IMR-90 (cell line): Measurements from ENCODE around the gene SEMA3E.

Source experiments
- CTCF ChIP-seq: conservative IDR thresholded peaks from 2 replicates; pipeline ENCODE4 v1.5.1; 2012; ENCODE audit warnings: mild to moderate bottlenecking, low read depth, low read length, improper control_type of control experiment
- FOS ChIP-seq: fragments of 150-350 bp; IDR thresholded peaks from 2 replicates; pipeline ENCODE4 v1.6.1; 2016; ENCODE audit warnings: low read depth, low read length
- NFE2L2 ChIP-seq: fragments of 150-350 bp; IDR thresholded peaks from 2 replicates; pipeline ENCODE4 v1.6.1; 2016; ENCODE audit warnings: low read depth, mild to moderate bottlenecking, low read length
- POLR2A ChIP-seq: IDR thresholded peaks from 2 replicates; pipeline ENCODE4 v1.6.1; 2012; ENCODE audit warnings: mild to moderate bottlenecking, low read depth, low read length

GRCh38 chr7:83446102-83446669, 202.8 kb downstream of the SEMA3E start:
- TF ChIP-seq CTCF: no peak
- no peak for TF ChIP-seq POLR2A
- TF ChIP-seq NFE2L2: no peak
- TF ChIP-seq FOS: no peak
